Breast epithelium (tissue), 3 donors: ENCODE results near the gene IL19.

Source experiments
- CTCF ChIP-seq, 3 donors: fragments of 450-650 bp; IDR thresholded peaks; one replicate each; pipeline ENCODE4 v1.5.1; 2016 to 2017; ENCODE audit warnings: antibody characterized with exemption in 3 of 3, mild to moderate bottlenecking in 3 of 3, moderate library complexity in 3 of 3
- POLR2A ChIP-seq: fragments of 450-650 bp; IDR thresholded peaks from one replicate; pipeline ENCODE4 v1.6.1; 2016; ENCODE audit warnings: antibody characterized with exemption, mild to moderate bottlenecking, moderate library complexity

DNA sequence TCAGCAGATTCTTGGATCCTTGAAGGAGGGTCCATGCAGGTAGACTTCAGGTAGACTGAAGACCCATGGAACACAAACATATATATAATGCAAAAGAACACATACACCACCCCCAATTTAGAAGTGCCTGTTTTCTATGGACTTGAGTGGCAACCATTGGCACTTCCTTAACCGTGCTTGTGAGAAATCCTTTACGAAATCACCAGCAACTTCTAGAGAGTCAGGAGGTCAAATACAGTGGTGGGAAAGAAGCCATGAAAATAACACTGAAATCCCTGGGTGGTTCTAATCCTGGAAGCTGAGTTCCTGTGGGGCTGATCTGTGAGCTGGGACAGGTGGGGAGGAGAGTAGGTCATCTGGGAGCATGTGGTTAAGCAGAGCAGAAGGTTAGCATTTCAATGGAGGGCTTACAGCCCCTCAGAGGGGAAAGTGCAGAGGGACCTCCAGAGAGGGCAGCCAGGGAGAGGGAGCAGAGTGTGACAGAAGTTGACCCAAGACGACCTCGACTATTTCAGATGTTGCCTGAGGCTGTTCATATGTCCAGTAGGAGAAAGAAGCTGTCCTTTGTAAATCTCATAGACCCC is 14.7 kb downstream of the IL19 start:
- TF ChIP-seq CTCF (IDR thresholded peaks at IDR 0.05) (no peak), POLR2A (no peak)
